HG02840 (cell line): ENCODE results near the gene ATP2B1.
A peak's percentile ranks its signal among the peaks of the same experiment; 100 is the strongest.

ENCODE experiments used
- ATAC-seq: cut with Tn5 transposase; IDR thresholded peaks from one replicate; pipeline ENCODE4 v1.9.1; 2021; ENCODE audit warnings: mild to moderate bottlenecking, moderate library complexity, moderate number of reproducible peaks; ENCODE audit not compliant: unreplicated experiment, low FRiP score

The ATP2B1 gene

GRCh38 chr12:89552376-89552775, 156.3 kb downstream of the ATP2B1 start:
- ATAC-seq: no peak

GRCh38 chr12:89551747-89552146, 156.9 kb downstream of the ATP2B1 start:
- no peak for ATAC-seq

DNA sequence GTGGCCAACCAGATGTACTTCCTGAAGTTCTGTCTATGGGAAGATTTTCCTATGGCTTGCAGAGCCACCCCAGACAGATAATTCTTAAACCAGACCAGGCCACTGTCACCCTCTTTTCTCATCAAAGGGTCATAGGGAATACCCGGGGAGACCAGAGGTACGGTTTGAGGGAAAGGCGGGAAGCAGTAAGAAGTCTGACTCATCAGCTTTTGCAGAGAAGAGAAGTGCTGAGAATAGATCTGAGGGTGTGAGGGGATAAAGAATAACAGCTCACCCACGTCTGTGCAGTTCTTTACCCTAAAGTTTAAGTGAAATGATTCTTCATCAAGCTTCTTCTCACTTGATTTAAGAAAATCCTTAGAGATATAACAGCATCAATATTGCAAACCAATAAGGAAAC, 161.5 kb downstream of the ATP2B1 start:
- no peak for ATAC-seq

- ATAC-seq: no peak
These were observed 162.5 kb downstream of the ATP2B1 start for GRCh38 chr12:89546151-89546550.

- ATAC-seq: no peak
These were observed 163.9 kb downstream of the ATP2B1 start for GRCh38 chr12:89544681-89545184.

DNA sequence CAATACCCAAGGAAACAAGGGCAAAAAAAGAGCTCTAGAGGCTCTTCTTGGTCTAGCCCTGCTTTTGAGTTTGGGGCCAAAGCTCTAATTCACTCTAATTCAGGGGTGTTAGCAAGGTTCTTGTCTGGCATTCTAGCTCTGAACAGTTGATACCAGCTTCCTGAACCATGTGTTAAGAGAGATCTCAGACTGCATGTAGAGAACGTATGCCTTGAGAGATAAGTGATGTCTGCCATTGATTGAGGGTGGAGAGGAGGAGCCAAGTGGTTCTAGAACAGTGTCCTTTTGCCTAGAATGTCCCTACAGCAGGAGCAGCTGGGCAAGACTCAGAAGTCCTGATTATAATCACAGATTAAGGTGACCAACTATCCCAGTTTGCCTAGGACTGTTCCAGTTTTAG, 164.6 kb downstream of the ATP2B1 start:
- ATAC-seq: no peak

DNA sequence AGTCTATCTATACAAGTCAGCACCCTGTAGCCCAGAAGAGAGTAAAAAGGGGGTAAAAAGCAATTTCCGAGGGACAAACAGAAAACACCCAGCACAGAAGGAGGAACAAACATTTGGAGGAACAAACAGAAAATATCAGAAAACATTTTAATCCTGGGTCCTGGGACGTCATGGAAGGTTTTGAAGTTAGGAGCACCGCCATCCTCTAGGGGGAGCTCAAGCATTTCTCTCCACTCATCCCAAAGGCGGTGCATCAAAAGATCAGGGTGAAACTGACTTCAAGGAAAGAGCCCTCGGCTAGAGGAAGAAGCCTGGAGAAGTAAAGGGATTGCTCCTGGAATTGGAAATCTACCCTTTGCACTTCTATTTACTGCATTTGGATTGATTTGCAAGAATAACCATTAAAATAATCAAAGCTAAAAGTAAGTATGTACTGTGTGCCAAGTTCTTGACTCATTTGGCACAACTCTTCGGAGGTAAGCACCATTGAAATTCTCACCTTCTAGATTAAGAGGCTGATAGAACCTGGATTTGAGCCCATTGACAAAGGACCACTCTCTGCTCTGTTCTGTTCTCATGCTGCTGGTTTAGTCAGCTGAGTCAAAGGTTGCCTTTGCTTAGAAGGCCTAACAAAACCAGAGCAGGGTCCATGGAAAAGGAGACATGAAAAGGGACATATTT, 165.6 kb downstream of the ATP2B1 start:
- peak; percentile 72 for ATAC-seq

GRCh38 chr12:89542236-89542635, 166.4 kb downstream of the ATP2B1 start:
- ATAC-seq: no peak

GRCh38 chr12:89540586-89540985, 168.1 kb downstream of the ATP2B1 start:
- no peak for ATAC-seq

- ATAC-seq: no peak
These were observed 169.0 kb downstream of the ATP2B1 start for GRCh38 chr12:89539426-89540223.

- no peak for ATAC-seq
These were observed 169.7 kb downstream of the ATP2B1 start for GRCh38 chr12:89538897-89539296.
